Activated CD8-positive, alpha-beta memory T cell treated with anti-CD3 and anti-CD28 coated beads, Interleukin-2, amount 50 U/mL, for 1 hour (primary cell): ENCODE measurements around the gene SCARF2.
A peak's percentile ranks its signal among the peaks of the same experiment; 100 is the strongest.

Experiments used
- DNase-seq: peaks from one replicate; pipeline ENCODE4 v3.0.0-alpha.2; 2020; ENCODE audit errors: extremely low read depth

SCARF2 gene

GRCh38 chr22:20439928-20440575, 2.4 kb upstream of the SCARF2 start:
- DNase-seq = no peak

GRCh38 chr22:20439556-20439927, 1.9 kb upstream of the SCARF2 start:
- DNase-seq = no peak

- no peak for DNase-seq
Observed at GRCh38 chr22:20438678-20439492, 1.3 kb upstream of the SCARF2 start.

GRCh38 chr22:20438427-20438677, 727 bp upstream of the SCARF2 start:
- DNase-seq = no peak

- no peak for DNase-seq
Observed at GRCh38 chr22:20436768-20437612, 635 bp downstream of the SCARF2 start.

- no peak for DNase-seq
Observed at GRCh38 chr22:20436307-20436767, 1.3 kb downstream of the SCARF2 start.

GRCh38 chr22:20435436-20436306, 2.0 kb downstream of the SCARF2 start:
- DNase-seq = no peak

- DNase-seq = no peak
Observed at GRCh38 chr22:20434773-20435172, 2.9 kb downstream of the SCARF2 start.

- no peak for DNase-seq
Observed at GRCh38 chr22:20434264-20434751, 3.3 kb downstream of the SCARF2 start.

GRCh38 chr22:20433686-20434241, 3.9 kb downstream of the SCARF2 start:
- DNase-seq = no peak

- DNase-seq = no peak
Observed at GRCh38 chr22:20433191-20433590, 4.4 kb downstream of the SCARF2 start.

GRCh38 chr22:20432244-20432686, 5.4 kb downstream of the SCARF2 start:
- no peak for DNase-seq

GRCh38 chr22:20431511-20432192, 6.0 kb downstream of the SCARF2 start:
- DNase-seq = no peak

GRCh38 chr22:20430720-20431510, 6.7 kb downstream of the SCARF2 start:
- no peak for DNase-seq

GRCh38 chr22:20430101-20430719, 7.4 kb downstream of the SCARF2 start:
- no peak for DNase-seq

- peak; percentile 31 for DNase-seq
Observed at GRCh38 chr22:20429254-20430100, 8.1 kb downstream of the SCARF2 start.

- DNase-seq = no peak
Observed at GRCh38 chr22:20428496-20429253, 8.9 kb downstream of the SCARF2 start.
